Esophagus squamous epithelium (tissue), 4 donors: Measurements from ENCODE around the gene SPINK13.

Experiments used
- CTCF ChIP-seq, 6 experiments: fragments of 450-650 bp in 4 of 6; fragments of 200-600 bp in 2 of 6; sonication (generic) in 2 of 6; IDR thresholded peaks; one replicate each; pipeline ENCODE4 v1.5.1; 2016 to 2019; ENCODE audit warnings: antibody characterized with exemption in 6 of 6, mild to moderate bottlenecking in 4 of 6, moderate library complexity in 4 of 6
- POLR2A ChIP-seq, 4 donors: fragments of 450-650 bp; IDR thresholded peaks; one replicate each; pipeline ENCODE4 v1.6.1; 2017; ENCODE audit warnings: antibody characterized with exemption in 4 of 4, mild to moderate bottlenecking in 4 of 4, moderate library complexity in 3 of 4

- TF ChIP-seq CTCF (IDR thresholded peaks at IDR 0.05) (peak in 2 of 6 experiments; percentile 5 to 9), POLR2A (IDR thresholded peaks at IDR 0.05) (no peak)
Observed at GRCh38 chr5:148314187-148314586, 45.6 kb downstream of the SPINK13 start.
